Ecto neural progenitor cell (in vitro differentiated cells): ENCODE measurements around the gene GREM2.

Experiments used
- DNase-seq: peaks from one replicate; pipeline ENCODE4 v3.0.0-alpha.2; 2018; ENCODE audit warnings: low spot score

Gene GREM2

GRCh38 chr1:240455228-240455821 is 156.6 kb downstream of the GREM2 start:
- DNase-seq = no peak

- DNase-seq = no peak
Observed at GRCh38 chr1:240445369-240445768, 166.6 kb downstream of the GREM2 start.

- DNase-seq = no peak
Observed at GRCh38 chr1:240441669-240442068, 170.3 kb downstream of the GREM2 start.
